Measurements from ENCODE around the gene SVOP.

Gene SVOP

DNA sequence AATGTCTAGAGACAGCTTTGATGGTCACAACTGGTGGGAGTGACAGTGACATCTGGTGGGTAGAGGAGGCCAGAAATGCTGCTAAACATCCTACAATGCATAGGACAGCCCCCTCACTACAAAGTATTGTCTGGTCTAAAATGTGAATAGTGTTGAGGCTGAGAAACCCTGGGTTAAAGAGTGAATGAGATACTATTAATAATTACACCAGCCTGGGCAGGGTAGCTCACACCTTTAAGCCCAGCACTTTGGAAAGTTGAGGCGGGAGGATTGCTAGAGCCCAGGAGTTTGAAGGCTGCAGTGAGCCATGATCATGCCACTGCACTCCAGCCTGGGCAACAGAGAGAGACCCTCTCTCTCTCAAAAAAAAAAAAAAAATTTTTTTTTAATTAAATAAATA lies 11.1 kb downstream of the SVOP start:
- Histone ChIP-seq H3K79me2 (ENCODE audit: insufficient read depth, low read length) (no peaks in the 10 kb centered on the region), H2AFZ (ENCODE audit: low read depth, low read length) (no peak overlapping the region), H3K9me3 (ENCODE audit: insufficient read depth, low read length, severe bottlenecking) (no peaks in the 10 kb centered on the region), H3K4me1 (ENCODE audit: insufficient read depth, low read length) (no peaks in the 10 kb centered on the region), H4K20me1 (ENCODE audit: insufficient read depth, low read length) (no peaks in the 10 kb centered on the region), H3K27ac (ENCODE audit: low read length) (no peak overlapping the region), H3K27me3 (ENCODE audit: insufficient read depth, low read length, poor library complexity) (no peaks in the 10 kb centered on the region), H3K4me3 (ENCODE audit: low read depth in 1 of 2, low read length in 2 of 2) (no peak overlapping the region), H3K9ac (ENCODE audit: low read depth, low read length) (no peak overlapping the region), H3K36me3 (ENCODE audit: insufficient read depth, low read length) (no peaks in the 10 kb centered on the region), H3K4me2 (ENCODE audit: insufficient read depth, low read length) (no peak overlapping the region)
- TF ChIP-seq, protein P1, sequence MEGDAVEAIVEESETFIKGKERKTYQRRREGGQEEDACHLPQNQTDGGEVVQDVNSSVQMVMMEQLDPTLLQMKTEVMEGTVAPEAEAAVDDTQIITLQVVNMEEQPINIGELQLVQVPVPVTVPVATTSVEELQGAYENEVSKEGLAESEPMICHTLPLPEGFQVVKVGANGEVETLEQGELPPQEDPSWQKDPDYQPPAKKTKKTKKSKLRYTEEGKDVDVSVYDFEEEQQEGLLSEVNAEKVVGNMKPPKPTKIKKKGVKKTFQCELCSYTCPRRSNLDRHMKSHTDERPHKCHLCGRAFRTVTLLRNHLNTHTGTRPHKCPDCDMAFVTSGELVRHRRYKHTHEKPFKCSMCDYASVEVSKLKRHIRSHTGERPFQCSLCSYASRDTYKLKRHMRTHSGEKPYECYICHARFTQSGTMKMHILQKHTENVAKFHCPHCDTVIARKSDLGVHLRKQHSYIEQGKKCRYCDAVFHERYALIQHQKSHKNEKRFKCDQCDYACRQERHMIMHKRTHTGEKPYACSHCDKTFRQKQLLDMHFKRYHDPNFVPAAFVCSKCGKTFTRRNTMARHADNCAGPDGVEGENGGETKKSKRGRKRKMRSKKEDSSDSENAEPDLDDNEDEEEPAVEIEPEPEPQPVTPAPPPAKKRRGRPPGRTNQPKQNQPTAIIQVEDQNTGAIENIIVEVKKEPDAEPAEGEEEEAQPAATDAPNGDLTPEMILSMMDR (IDR thresholded peaks at IDR 0.05; ENCODE audit: borderline replicate concordance, extremely low read depth, low read length, poor library complexity, severe bottlenecking): no peak
- no peak for TF ChIP-seq EZH2 (IDR thresholded peaks at IDR 0.05; ENCODE audit: borderline replicate concordance, low read depth, low read length, severe bottlenecking)
- ATAC-seq (ENCODE audit: insufficient read depth, low read depth) (no peak), DNase-seq (no peak)

DNA sequence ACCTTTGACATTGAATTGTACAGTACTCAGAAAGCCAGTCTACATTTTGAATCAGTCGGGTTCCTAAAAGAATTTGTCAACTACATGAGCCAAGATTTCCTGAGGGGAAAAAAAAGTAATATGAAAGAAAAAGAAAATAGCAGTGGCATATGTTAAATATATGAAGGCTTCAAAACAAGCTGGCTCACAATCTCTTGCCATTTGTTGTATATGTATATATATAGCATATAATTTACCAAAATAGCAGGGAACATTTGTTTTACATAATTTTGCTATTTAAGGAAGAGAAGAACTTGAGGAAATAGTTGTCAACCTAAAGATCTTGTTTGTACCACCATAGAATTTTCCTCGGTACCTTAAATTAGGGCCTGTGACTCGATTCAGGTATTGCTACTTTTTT lies 16.9 kb downstream of the SVOP start:
- Histone ChIP-seq H2AFZ (ENCODE audit: low read depth, low read length) (no peak overlapping the region), H3K79me2 (ENCODE audit: insufficient read depth, low read length) (no peaks in the 10 kb centered on the region), H3K27ac (ENCODE audit: low read length) (no peak overlapping the region), H4K20me1 (ENCODE audit: insufficient read depth, low read length) (no peaks in the 10 kb centered on the region), H3K4me3 (ENCODE audit: low read depth in 1 of 2, low read length in 2 of 2) (no peak overlapping the region), H3K36me3 (ENCODE audit: insufficient read depth, low read length) (no peaks in the 10 kb centered on the region), H3K4me2 (ENCODE audit: insufficient read depth, low read length) (no peak overlapping the region), H3K9me3 (ENCODE audit: insufficient read depth, low read length, severe bottlenecking) (no peaks in the 10 kb centered on the region), H3K9ac (ENCODE audit: low read depth, low read length) (no peak overlapping the region), H3K27me3 (ENCODE audit: insufficient read depth, low read length, poor library complexity) (no peaks in the 10 kb centered on the region), H3K4me1 (ENCODE audit: insufficient read depth, low read length) (no peaks in the 10 kb centered on the region)
- no peak for TF ChIP-seq EZH2 (IDR thresholded peaks at IDR 0.05; ENCODE audit: borderline replicate concordance, low read depth, low read length, severe bottlenecking)
- TF ChIP-seq, protein P1 (IDR thresholded peaks at IDR 0.05; ENCODE audit: borderline replicate concordance, extremely low read depth, low read length, poor library complexity, severe bottlenecking): no peak
- ATAC-seq (ENCODE audit: insufficient read depth, low read depth): no peak
- DNase-seq: no peak

DNA sequence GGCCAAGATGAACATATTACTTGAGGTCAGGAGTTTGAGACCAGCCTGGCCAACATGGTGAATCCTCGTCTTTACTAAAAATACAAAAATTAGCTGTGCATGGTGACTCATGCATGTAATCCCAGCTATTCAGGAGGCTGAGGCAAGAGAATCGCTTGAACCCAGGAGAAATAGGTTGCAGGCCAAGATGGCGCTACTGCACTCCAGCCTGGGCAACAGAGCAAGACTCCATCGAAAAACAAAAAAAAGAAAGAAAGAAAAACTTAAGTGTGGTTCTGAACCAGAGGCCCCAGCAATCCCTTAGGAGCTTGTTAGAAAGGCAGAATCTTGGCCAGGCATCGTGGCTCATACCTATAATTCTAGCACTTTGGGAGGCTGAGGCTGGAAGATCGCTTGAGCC lies 24.5 kb downstream of the SVOP start:
- no peaks in the 10 kb centered on the region for H3K79me2 ChIP-seq (ENCODE audit: insufficient read depth, low read length)
- no peaks in the 10 kb centered on the region for H3K36me3 ChIP-seq (ENCODE audit: insufficient read depth, low read length)
- no peak overlapping the region for H2AFZ ChIP-seq (ENCODE audit: low read depth, low read length)
- H3K27me3 ChIP-seq (ENCODE audit: insufficient read depth, low read length, poor library complexity): peaks cover 3% of the 10 kb centered on the region
- no peaks in the 10 kb centered on the region for H4K20me1 ChIP-seq (ENCODE audit: insufficient read depth, low read length)
- no peaks in the 10 kb centered on the region for H3K4me1 ChIP-seq (ENCODE audit: insufficient read depth, low read length)
- no peak overlapping the region for H3K4me3 ChIP-seq (ENCODE audit: low read depth in 1 of 2, low read length in 2 of 2)
- no peak for TF ChIP-seq EZH2 (IDR thresholded peaks at IDR 0.05; ENCODE audit: borderline replicate concordance, low read depth, low read length, severe bottlenecking)
- TF ChIP-seq, protein P1 (IDR thresholded peaks at IDR 0.05; ENCODE audit: borderline replicate concordance, extremely low read depth, low read length, poor library complexity, severe bottlenecking): no peak
- H3K9ac ChIP-seq (ENCODE audit: low read depth, low read length): no peak overlapping the region
- H3K9me3 ChIP-seq (ENCODE audit: insufficient read depth, low read length, severe bottlenecking): no peaks in the 10 kb centered on the region
- DNase-seq (no peak), ATAC-seq (ENCODE audit: insufficient read depth, low read depth) (no peak)
- no peak overlapping the region for H3K4me2 ChIP-seq (ENCODE audit: insufficient read depth, low read length)
- no peak overlapping the region for H3K27ac ChIP-seq (ENCODE audit: low read length)

All from DND-41 (cell line).